HepG2 (cell line): ENCODE data around the gene ELL. TPM values are rescaled to one million over a fixed set of nuclear protein-coding genes. Genes with fewer than 3 reads are reported as not detected.

ENCODE experiments used
- ASH2L ChIP-seq: fragments of 300-600, 200-600 bp; sonication (generic); IDR thresholded peaks from 2 replicates; pipeline ENCODE4 v1.7.0; 2017; ENCODE audit warnings: low read depth, mild to moderate bottlenecking, moderate library complexity, mixed read lengths, low read length; ENCODE audit not compliant: insufficient read length
- E2F5 ChIP-seq: sonication (generic); formaldehyde crosslinking; conservative IDR thresholded peaks from 2 replicates; pipeline ENCODE4 v1.4.0; 2020; ENCODE audit warnings: missing genetic modification reagents
- ELK4 ChIP-seq: sonication (generic); formaldehyde crosslinking; IDR thresholded peaks from 2 replicates; pipeline ENCODE4 v1.9.0; 2021; ENCODE audit warnings: missing genetic modification reagents, borderline replicate concordance
- KLF11 ChIP-seq: IDR thresholded peaks from 2 replicates; pipeline ENCODE4 v1.6.1; 2016; ENCODE audit warnings: missing compliant biosample characterization
- MXD1 ChIP-seq: sonication (generic); formaldehyde crosslinking; IDR thresholded peaks from 2 replicates; pipeline ENCODE4 v1.4.0; 2020; ENCODE audit warnings: mild to moderate bottlenecking, missing genetic modification reagents
- NFIB ChIP-seq: sonication (generic); formaldehyde crosslinking; IDR thresholded peaks from 2 replicates; pipeline ENCODE4 v1.9.0; 2021; ENCODE audit warnings: missing genetic modification reagents, mild to moderate bottlenecking, borderline replicate concordance
- SKI ChIP-seq: fragments of 450-650 bp; IDR thresholded peaks from one replicate; pipeline ENCODE4 v1.6.1; 2018; ENCODE audit warnings: mild to moderate bottlenecking; ENCODE audit not compliant: partially characterized antibody
- SMARCE1 ChIP-seq: fragments of 450-650 bp; IDR thresholded peaks from 2 replicates; pipeline ENCODE4 v1.6.1; 2017; ENCODE audit warnings: borderline replicate concordance
- TBP ChIP-seq: sonication (generic); formaldehyde crosslinking; IDR thresholded peaks from 2 replicates; pipeline ENCODE4 v1.5.0; 2020; ENCODE audit warnings: missing genetic modification reagents
- TIGD3 ChIP-seq: sonication (generic); formaldehyde crosslinking; IDR thresholded peaks from 2 replicates; pipeline ENCODE4 v1.5.1; 2020; ENCODE audit warnings: mild to moderate bottlenecking, missing genetic modification reagents, borderline replicate concordance
- ZIK1 ChIP-seq: sonication (generic); formaldehyde crosslinking; IDR thresholded peaks from 2 replicates; pipeline ENCODE4 v1.5.0; 2020; ENCODE audit warnings: mild to moderate bottlenecking, low read depth, missing genetic modification reagents, borderline replicate concordance
- ZNF430 ChIP-seq: sonication (generic); formaldehyde crosslinking; IDR thresholded peaks from 2 replicates; pipeline ENCODE4 v1.9.0; 2021; ENCODE audit warnings: mild to moderate bottlenecking, missing genetic modification reagents
- ZNF446 ChIP-seq: sonication (generic); formaldehyde crosslinking; IDR thresholded peaks from 2 replicates; pipeline ENCODE4 v1.5.0; 2020; ENCODE audit warnings: mild to moderate bottlenecking, missing genetic modification reagents
- ZNF567 ChIP-seq: sonication (generic); formaldehyde crosslinking; IDR thresholded peaks from 2 replicates; pipeline ENCODE4 v1.8.1; 2023; ENCODE audit warnings: mild to moderate bottlenecking, missing genetic modification reagents, borderline replicate concordance
- polyA plus RNA-seq, 8 experiments: library from polyadenylated mRNA; depleted of rRNA in 3 of 8; stranded (reverse) in 7 of 8; unstranded in 1 of 8; fragments of >200 nt; fragmentation: Illumina TruSeq in 4 of 8; extraction: Trizol in 4 of 8; gene quantifications; 2 replicates each; pipeline versions ENCODE4 v1.2.1 to v1.2.3, GENCODE V29; 2011 to 2016; ENCODE audit warnings: low read depth in 4 of 8, missing spikeins in 1 of 8, mixed read lengths in 1 of 8; ENCODE audit not compliant: insufficient read depth in 1 of 8
- total RNA-seq, 5 experiments: library from RNA; depleted of rRNA; stranded (reverse); fragments of >200 nt; fragmentation: Illumina TruSeq; extraction: Trizol; gene quantifications; 2 replicates each; pipeline ENCODE4 v1.2.3, GENCODE V29; 2016; ENCODE audit warnings: low read depth in 1 of 5
- TF ChIP-seq, protein P1 (sequence below): sonication (generic); formaldehyde crosslinking; IDR thresholded peaks from 2 replicates; pipeline ENCODE4 v1.8.1; 2022; ENCODE audit warnings: mild to moderate bottlenecking, missing genetic modification reagents
- TF ChIP-seq, protein P2 (sequence below): sonication (generic); formaldehyde crosslinking; IDR thresholded peaks from 2 replicates; pipeline ENCODE4 v1.4.0; 2020; ENCODE audit warnings: missing genetic modification reagents
- TF ChIP-seq, protein P3 (sequence below): sonication (generic); formaldehyde crosslinking; IDR thresholded peaks from 2 replicates; pipeline ENCODE4 v1.5.0; 2020; ENCODE audit warnings: mild to moderate bottlenecking, missing genetic modification reagents

The ELL gene
- total and polyA plus RNA-seq, 2 of the 13 experiments (the other 11 are each of a cell fraction or from before 2014, with no cell fraction given), result 3.7 to 5.4 TPM

GRCh38 chr19:18437491-18438330 lies 84.2 kb downstream of the ELL start, which contains the start of gene ISYNA1 (continued):
- TF ChIP-seq, protein P1, sequence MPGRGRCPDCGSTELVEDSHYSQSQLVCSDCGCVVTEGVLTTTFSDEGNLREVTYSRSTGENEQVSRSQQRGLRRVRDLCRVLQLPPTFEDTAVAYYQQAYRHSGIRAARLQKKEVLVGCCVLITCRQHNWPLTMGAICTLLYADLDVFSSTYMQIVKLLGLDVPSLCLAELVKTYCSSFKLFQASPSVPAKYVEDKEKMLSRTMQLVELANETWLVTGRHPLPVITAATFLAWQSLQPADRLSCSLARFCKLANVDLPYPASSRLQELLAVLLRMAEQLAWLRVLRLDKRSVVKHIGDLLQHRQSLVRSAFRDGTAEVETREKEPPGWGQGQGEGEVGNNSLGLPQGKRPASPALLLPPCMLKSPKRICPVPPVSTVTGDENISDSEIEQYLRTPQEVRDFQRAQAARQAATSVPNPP (CRISPR knock-in tag), result no peak
- TF ChIP-seq TBP (CRISPR knock-in tag) (no peak), NFIB (CRISPR knock-in tag) (no peak), ZIK1 (CRISPR knock-in tag) (0 out of 2 replicates have a peak, but pooled peaks have one; percentile 32), MXD1 (CRISPR knock-in tag) (0 out of 2 replicates have a peak, but pooled peaks have one; percentile 41), SKI (no peak), ELK4 (no peak), ZNF430 (CRISPR knock-in tag) (no peak), SMARCE1 (no peak), KLF11 (CRISPR knock-in tag) (no peak), ASH2L (no peak), ZNF567 (CRISPR knock-in tag) (no peak), E2F5 (no peak; the same call in 1 of the 2 replicates), TIGD3 (no peak), ZNF446 (0 out of 2 replicates have a peak, but pooled peaks have one; percentile 25)
- TF ChIP-seq, protein P2, sequence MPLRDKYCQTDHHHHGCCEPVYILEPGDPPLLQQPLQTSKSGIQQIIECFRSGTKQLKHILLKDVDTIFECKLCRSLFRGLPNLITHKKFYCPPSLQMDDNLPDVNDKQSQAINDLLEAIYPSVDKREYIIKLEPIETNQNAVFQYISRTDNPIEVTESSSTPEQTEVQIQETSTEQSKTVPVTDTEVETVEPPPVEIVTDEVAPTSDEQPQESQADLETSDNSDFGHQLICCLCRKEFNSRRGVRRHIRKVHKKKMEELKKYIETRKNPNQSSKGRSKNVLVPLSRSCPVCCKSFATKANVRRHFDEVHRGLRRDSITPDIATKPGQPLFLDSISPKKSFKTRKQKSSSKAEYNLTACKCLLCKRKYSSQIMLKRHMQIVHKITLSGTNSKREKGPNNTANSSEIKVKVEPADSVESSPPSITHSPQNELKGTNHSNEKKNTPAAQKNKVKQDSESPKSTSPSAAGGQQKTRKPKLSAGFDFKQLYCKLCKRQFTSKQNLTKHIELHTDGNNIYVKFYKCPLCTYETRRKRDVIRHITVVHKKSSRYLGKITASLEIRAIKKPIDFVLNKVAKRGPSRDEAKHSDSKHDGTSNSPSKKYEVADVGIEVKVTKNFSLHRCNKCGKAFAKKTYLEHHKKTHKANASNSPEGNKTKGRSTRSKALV (CRISPR knock-in tag), result 0 out of 2 replicates have a peak, but pooled peaks have one; percentile 31
- TF ChIP-seq, protein P3, sequence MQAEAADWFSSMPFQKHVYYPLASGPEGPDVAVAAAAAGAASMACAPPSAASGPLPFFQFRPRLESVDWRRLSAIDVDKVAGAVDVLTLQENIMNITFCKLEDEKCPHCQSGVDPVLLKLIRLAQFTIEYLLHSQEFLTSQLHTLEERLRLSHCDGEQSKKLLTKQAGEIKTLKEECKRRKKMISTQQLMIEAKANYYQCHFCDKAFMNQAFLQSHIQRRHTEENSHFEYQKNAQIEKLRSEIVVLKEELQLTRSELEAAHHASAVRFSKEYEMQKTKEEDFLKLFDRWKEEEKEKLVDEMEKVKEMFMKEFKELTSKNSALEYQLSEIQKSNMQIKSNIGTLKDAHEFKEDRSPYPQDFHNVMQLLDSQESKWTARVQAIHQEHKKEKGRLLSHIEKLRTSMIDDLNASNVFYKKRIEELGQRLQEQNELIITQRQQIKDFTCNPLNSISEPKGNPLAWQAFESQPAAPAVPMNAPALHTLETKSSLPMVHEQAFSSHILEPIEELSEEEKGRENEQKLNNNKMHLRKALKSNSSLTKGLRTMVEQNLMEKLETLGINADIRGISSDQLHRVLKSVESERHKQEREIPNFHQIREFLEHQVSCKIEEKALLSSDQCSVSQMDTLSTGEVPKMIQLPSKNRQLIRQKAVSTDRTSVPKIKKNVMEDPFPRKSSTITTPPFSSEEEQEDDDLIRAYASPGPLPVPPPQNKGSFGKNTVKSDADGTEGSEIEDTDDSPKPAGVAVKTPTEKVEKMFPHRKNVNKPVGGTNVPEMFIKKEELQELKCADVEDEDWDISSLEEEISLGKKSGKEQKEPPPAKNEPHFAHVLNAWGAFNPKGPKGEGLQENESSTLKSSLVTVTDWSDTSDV (CRISPR knock-in tag), result no peak; the same call in 1 of the 2 replicates
